ENCODE measurements around the gene SLC9C2. TPM values are rescaled to one million over a fixed set of nuclear protein-coding genes. Genes with fewer than 3 reads are reported as not detected.

SLC9C2 gene
- total RNA-seq, 2 experiments from 2014 or later = not detected

Other genes starting within 250 kb of the SLC9C2 start
- gene PRDX6, start 125.7 kb downstream of the SLC9C2 start, total RNA-seq = 100 to 1,000 TPM; 147 to 150 TPM
- not detected for gene TEX50, start 32.3 kb upstream of the SLC9C2 start, total RNA-seq
- gene ANKRD45, start 66.8 kb upstream of the SLC9C2 start, total RNA-seq = not detected
- 10 to 100 TPM; 13.0 to 14.9 TPM for gene KLHL20, start 111.9 kb upstream of the SLC9C2 start, total RNA-seq
- 10 to 100 TPM; 42.7 to 44.1 TPM for gene DARS2, start 221.6 kb upstream of the SLC9C2 start, total RNA-seq
- 10 to 100 TPM; 31.1 to 31.9 TPM for gene CENPL, start 221.8 kb upstream of the SLC9C2 start, total RNA-seq